Central memory CD8-positive, alpha-beta T cell (primary cell): ENCODE data around the gene TMEM204.
A peak's percentile ranks its signal among the peaks of the same experiment; 100 is the strongest.

ENCODE experiments used
- ATAC-seq: fragments of 150-1000 bp; cut with Tn5 transposase; replicated peaks from 2 replicates; pipeline ENCODE4 v1.10.0; 2022; ENCODE audit warnings: mild to moderate bottlenecking, moderate FRiP score, moderate number of reproducible peaks; ENCODE audit not compliant: poor library complexity, severe bottlenecking; ENCODE audit errors: extremely low read depth
- DNase-seq, 2 donors: peaks; one replicate each; pipeline ENCODE4 v3.0.0; 2021; ENCODE audit warnings: low spot score in 2 of 2
- H3K27ac Mint-ChIP-seq: one replicate; pipeline ENCODE4 v1.8.0; 2022; ENCODE audit warnings: low read depth, mild to moderate bottlenecking, moderate library complexity, mixed read lengths
- H3K27me3 Mint-ChIP-seq: one replicate; pipeline ENCODE4 v1.8.0; 2022; ENCODE audit warnings: mixed read lengths
- H3K36me3 Mint-ChIP-seq: one replicate; pipeline ENCODE4 v1.8.0; 2022; ENCODE audit warnings: mild to moderate bottlenecking, moderate library complexity, mixed read lengths; ENCODE audit not compliant: insufficient read depth
- H3K4me1 Mint-ChIP-seq: one replicate; pipeline ENCODE4 v1.8.0; 2022; ENCODE audit warnings: mixed read lengths
- H3K4me3 Mint-ChIP-seq: one replicate; pipeline ENCODE4 v1.8.0; 2022; ENCODE audit warnings: mild to moderate bottlenecking, moderate library complexity, mixed read lengths
- H3K9me3 Mint-ChIP-seq: one replicate; pipeline ENCODE4 v1.8.0; 2022; ENCODE audit warnings: mixed read lengths

The TMEM204 gene

GRCh38 chr16:1531638-1531910 is 1.9 kb upstream of the TMEM204 start:
- H3K27ac Mint-ChIP-seq = no peak overlapping the region

DNA sequence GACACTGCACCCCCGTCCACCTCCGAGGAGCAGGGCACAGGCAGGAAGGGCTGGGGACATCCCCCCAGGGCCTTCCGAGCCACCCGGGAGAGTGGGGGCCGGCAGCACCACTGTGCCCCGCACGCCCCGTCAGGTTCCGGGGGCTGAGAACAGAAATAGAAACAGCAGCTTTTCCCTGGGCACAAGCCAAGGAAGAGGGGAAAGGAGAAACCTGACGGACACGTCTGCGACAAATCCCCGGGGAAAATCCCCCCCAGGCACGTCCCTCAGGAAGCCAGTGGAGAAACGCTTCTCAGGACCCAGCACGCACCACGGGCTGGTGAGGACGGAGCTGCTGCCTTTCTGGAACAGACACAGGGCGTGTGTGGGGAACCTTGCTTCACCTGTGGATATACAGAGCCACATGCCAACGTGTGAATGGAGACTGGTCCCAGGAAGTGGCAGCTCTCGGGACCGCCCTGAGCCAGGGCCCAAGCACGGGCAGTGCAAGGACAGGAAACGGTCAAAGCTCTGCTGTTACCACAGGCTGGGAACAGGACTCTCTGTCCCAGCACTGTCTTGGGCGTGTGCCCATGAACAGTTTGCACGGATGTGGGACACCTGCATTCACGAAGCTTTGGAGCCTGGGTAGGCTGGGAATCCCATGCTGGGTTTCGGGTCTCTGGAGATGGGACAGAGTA is 1.2 kb upstream of the TMEM204 start:
- no peaks in the 10 kb centered on the region for H3K9me3 Mint-ChIP-seq
- no peaks in the 10 kb centered on the region for H3K27me3 Mint-ChIP-seq
- peaks cover 15% of the 10 kb centered on the region for H3K36me3 Mint-ChIP-seq
- ATAC-seq (no peak), DNase-seq (no peak)
- peaks cover 29% of the 10 kb centered on the region for H3K4me1 Mint-ChIP-seq
- H3K27ac Mint-ChIP-seq = no peak overlapping the region
- H3K4me3 Mint-ChIP-seq = peak overlapping the region; percentile 92

More at GRCh38 chr16:1531638-1531910, 1.9 kb upstream of the TMEM204 start:
- Mint-ChIP-seq H3K4me3 (no peak overlapping the region), H3K36me3 (peaks cover 9% of the 10 kb centered on the region), H3K9me3 (no peaks in the 10 kb centered on the region), H3K27me3 (no peaks in the 10 kb centered on the region), H3K4me1 (peaks cover 29% of the 10 kb centered on the region)
- DNase-seq = no peak
- no peak for ATAC-seq

DNA sequence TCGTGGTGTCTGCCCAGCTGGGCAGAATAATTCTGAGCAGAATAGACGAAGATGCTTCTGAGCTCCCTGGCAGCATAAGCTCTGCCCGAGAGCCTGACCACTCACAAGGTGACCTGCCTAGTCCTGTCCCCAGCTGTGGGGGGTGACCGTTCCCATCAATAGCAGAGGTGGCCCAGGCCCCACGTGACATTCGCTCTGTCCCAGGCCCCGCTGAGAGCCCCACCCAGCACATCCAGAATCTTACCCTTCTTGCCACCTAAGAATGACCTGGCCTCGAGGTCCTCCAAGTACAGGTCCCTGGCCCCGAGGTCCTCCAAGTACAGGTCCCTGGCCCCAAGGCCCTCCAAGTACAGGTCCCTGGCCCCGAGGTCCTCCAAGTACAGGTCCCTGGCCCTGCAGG is 695 bp upstream of the TMEM204 start:
- Mint-ChIP-seq H3K36me3 (peaks cover 17% of the 10 kb centered on the region), H3K4me3 (peak overlapping the region; percentile 92), H3K9me3 (no peaks in the 10 kb centered on the region), H3K27me3 (no peaks in the 10 kb centered on the region), H3K4me1 (peaks cover 31% of the 10 kb centered on the region), H3K27ac (no peak overlapping the region)
- DNase-seq (no peak), ATAC-seq (no peak)

GRCh38 chr16:1534021-1535020 is 855 bp downstream of the TMEM204 start:
- no peaks in the 10 kb centered on the region for H3K9me3 Mint-ChIP-seq
- peak overlapping the region; percentile 92 for H3K4me3 Mint-ChIP-seq
- peak overlapping the region; percentile 86 for H3K27ac Mint-ChIP-seq
- DNase-seq (no peak), ATAC-seq (peak; percentile 10)
- H3K36me3 Mint-ChIP-seq = peaks cover 23% of the 10 kb centered on the region
- H3K27me3 Mint-ChIP-seq = no peaks in the 10 kb centered on the region
- peaks cover 37% of the 10 kb centered on the region for H3K4me1 Mint-ChIP-seq

DNA sequence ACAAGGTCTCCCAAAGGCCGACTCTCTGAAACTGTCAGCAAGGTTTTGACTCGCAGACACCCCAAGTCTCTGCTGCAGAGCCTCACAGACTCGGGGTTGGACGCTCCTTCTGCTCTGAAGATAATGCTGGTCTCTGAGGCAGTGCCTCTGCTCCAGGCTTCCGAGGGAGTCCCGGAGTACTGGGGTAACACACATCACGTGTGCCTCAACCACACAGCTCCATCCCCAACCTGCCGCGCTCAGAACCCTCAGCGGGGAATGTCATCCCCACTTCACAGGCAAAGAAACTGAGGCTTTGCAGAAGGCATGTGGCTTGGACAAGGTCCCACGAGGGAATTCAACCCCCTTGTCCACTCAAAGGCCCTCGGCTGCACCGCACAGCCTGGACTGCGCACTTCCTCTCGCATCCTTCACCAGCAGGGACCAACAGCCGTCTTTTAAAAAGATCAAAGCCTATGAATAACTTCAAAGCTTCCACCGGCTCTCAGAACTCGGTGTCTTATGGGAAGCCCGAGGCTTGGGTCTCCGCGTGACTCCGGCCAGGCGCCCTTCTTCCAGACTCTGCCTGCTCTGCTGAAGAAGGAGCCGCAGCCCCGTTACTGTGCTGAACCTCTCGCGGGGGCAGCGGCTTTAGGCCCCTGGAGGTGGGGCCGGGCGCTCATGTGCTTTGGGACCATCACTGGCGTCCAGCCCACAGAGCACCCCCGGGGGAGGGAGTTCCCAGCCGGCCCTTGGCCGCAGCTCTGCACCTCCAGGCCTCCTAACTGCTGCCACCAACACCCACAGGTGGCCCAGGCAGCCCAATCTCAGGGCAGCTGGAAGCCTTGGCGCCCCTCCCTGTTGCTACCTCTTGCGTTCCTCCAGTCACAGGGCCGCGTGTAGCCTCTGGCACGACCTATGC is 2.2 kb downstream of the TMEM204 start:
- peaks cover 40% of the 10 kb centered on the region for H3K4me1 Mint-ChIP-seq
- H3K9me3 Mint-ChIP-seq = no peaks in the 10 kb centered on the region
- no peaks in the 10 kb centered on the region for H3K27me3 Mint-ChIP-seq
- DNase-seq = no peak
- H3K27ac Mint-ChIP-seq = peak overlapping the region; percentile 86
- peak; percentile 41 for ATAC-seq
- peak overlapping the region; percentile 92 for H3K4me3 Mint-ChIP-seq
- peaks cover 27% of the 10 kb centered on the region for H3K36me3 Mint-ChIP-seq

DNA sequence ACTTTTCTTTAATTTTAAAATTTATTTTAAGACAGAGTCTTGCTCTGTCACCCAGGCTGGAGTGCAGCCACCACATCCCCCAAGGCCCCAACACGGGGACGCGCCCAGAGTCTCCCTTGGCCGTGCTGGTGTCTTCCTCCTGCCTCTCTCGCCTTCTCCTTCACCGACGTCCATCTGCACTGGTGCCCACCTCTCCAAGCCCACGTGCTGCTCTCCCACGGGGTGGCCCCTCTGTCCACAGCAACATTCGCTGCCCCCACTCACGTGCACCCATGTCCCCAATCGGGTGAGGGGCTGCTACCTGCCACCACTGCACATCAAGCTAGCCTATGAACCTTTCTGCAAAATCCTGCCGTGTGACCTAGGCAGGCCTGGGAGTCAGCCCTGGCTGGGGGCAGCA is 3.1 kb downstream of the TMEM204 start:
- Mint-ChIP-seq H3K27ac (peak overlapping the region; percentile 56), H3K27me3 (no peaks in the 10 kb centered on the region), H3K36me3 (peaks cover 27% of the 10 kb centered on the region), H3K4me1 (peaks cover 40% of the 10 kb centered on the region), H3K4me3 (peak overlapping the region; percentile 92), H3K9me3 (no peaks in the 10 kb centered on the region)
- no peak for DNase-seq
- ATAC-seq = no peak

DNA sequence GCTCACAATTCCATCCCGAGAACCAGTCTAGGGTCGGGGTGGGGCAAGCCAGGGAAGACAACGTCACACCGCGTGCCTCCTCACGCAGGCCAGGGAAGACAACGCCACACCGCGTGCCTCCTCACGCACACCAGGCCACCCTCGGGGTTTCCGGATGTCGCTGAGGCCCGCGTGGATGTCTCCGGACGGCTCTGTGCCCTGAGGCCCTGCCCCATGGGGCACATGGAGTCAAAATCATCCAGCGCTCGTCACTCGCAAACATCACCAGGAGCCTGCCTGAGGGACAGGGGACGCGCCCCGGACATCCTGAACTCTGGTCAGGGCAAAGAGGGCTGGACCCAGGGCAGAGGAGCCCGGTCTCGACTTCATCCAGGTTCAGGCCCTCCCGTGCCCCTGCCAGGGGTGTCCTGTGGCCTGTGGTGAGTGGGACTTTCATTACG is 3.7 kb downstream of the TMEM204 start:
- Mint-ChIP-seq H3K9me3 (no peaks in the 10 kb centered on the region), H3K27me3 (no peaks in the 10 kb centered on the region), H3K36me3 (peaks cover 27% of the 10 kb centered on the region), H3K4me3 (peak overlapping the region; percentile 92), H3K4me1 (peaks cover 40% of the 10 kb centered on the region), H3K27ac (peak overlapping the region; percentile 64)
- ATAC-seq (no peak), DNase-seq (no peak)

GRCh38 chr16:1537763-1538289 is 4.4 kb downstream of the TMEM204 start:
- Mint-ChIP-seq H3K36me3 (peaks cover 29% of the 10 kb centered on the region), H3K27ac (peak overlapping the region; percentile 64), H3K27me3 (no peaks in the 10 kb centered on the region), H3K9me3 (no peaks in the 10 kb centered on the region), H3K4me3 (peak overlapping the region; percentile 92), H3K4me1 (peaks cover 40% of the 10 kb centered on the region)
- no peak for DNase-seq
- ATAC-seq = peak; percentile 15

GRCh38 chr16:1538804-1539520 is 5.5 kb downstream of the TMEM204 start:
- H3K27me3 Mint-ChIP-seq = no peaks in the 10 kb centered on the region
- H3K27ac Mint-ChIP-seq = peak overlapping the region; percentile 72
- no peaks in the 10 kb centered on the region for H3K9me3 Mint-ChIP-seq
- H3K4me3 Mint-ChIP-seq = peak overlapping the region; percentile 92
- H3K4me1 Mint-ChIP-seq = peaks cover 46% of the 10 kb centered on the region
- ATAC-seq (no peak), DNase-seq (no peak)
- H3K36me3 Mint-ChIP-seq = peaks cover 28% of the 10 kb centered on the region

- no peaks in the 10 kb centered on the region for H3K27me3 Mint-ChIP-seq
- no peaks in the 10 kb centered on the region for H3K9me3 Mint-ChIP-seq
- H3K27ac Mint-ChIP-seq = peak overlapping the region; percentile 72
- peaks cover 41% of the 10 kb centered on the region for H3K4me1 Mint-ChIP-seq
- peaks cover 27% of the 10 kb centered on the region for H3K36me3 Mint-ChIP-seq
- ATAC-seq (no peak), DNase-seq (no peak)
- peak overlapping the region; percentile 52 for H3K4me3 Mint-ChIP-seq
These were observed 6.5 kb downstream of the TMEM204 start for GRCh38 chr16:1539720-1540555.

- Mint-ChIP-seq H3K36me3 (peaks cover 25% of the 10 kb centered on the region), H3K4me3 (no peak overlapping the region), H3K27me3 (no peaks in the 10 kb centered on the region), H3K9me3 (no peaks in the 10 kb centered on the region), H3K4me1 (peaks cover 39% of the 10 kb centered on the region), H3K27ac (no peak overlapping the region)
- DNase-seq = no peak
- ATAC-seq = no peak
These were observed 7.0 kb downstream of the TMEM204 start for GRCh38 chr16:1540556-1540855.
